H9 (cell line): ENCODE measurements around the gene GTF3C1. TPM values are rescaled to one million over a fixed set of nuclear protein-coding genes. Genes with fewer than 3 reads are reported as not detected.

Experiments used
- DNase-seq: peaks from one replicate; pipeline ENCODE4 v3.0.0-alpha.2; 2017
- H2AFZ ChIP-seq: one replicate; pipeline ENCODE4 v1.6.1; 2013; ENCODE audit warnings: mild to moderate bottlenecking, low read length, control low read depth, moderate library complexity
- H2AK5ac ChIP-seq: 2 replicates; pipeline ENCODE4 v1.6.1; 2013; ENCODE audit warnings: low read length, control low read depth, mixed read lengths; ENCODE audit not compliant: insufficient read length
- H2BK120ac ChIP-seq: one replicate; pipeline ENCODE4 v1.6.1; 2013; ENCODE audit warnings: low read depth, mild to moderate bottlenecking, low read length, control low read depth, inconsistent platforms; ENCODE audit not compliant: poor library complexity, severe bottlenecking
- H2BK12ac ChIP-seq: 2 replicates; pipeline ENCODE4 v1.6.1; 2013; ENCODE audit warnings: low read length, control low read depth, mixed read lengths, low read depth; ENCODE audit not compliant: insufficient read length
- H2BK15ac ChIP-seq: 2 replicates; pipeline ENCODE4 v1.6.1; 2013; ENCODE audit warnings: low read depth, low read length, control low read depth
- H2BK20ac ChIP-seq: one replicate; pipeline ENCODE4 v1.6.1; 2013; ENCODE audit warnings: low read depth, mild to moderate bottlenecking, low read length, control low read depth, inconsistent platforms; ENCODE audit not compliant: poor library complexity, severe bottlenecking
- H2BK5ac ChIP-seq: 2 replicates; pipeline ENCODE4 v1.6.1; 2013; ENCODE audit warnings: low read length, control low read depth, mixed read lengths; ENCODE audit not compliant: insufficient read length
- H3K14ac ChIP-seq: 2 replicates; pipeline ENCODE4 v1.6.1; 2013; ENCODE audit warnings: low read length, control low read depth; ENCODE audit not compliant: insufficient read depth
- H3K18ac ChIP-seq: 2 replicates; pipeline ENCODE4 v1.6.1; 2013; ENCODE audit warnings: low read depth, mild to moderate bottlenecking, mixed read lengths, low read length, control low read depth; ENCODE audit not compliant: insufficient read length
- H3K23ac ChIP-seq: 2 replicates; pipeline ENCODE4 v1.6.1; 2013; ENCODE audit warnings: low read length, control low read depth, mixed read lengths, low read depth; ENCODE audit not compliant: insufficient read length
- H3K23me2 ChIP-seq: 2 replicates; pipeline ENCODE4 v1.6.1; 2013; ENCODE audit warnings: low read depth, mild to moderate bottlenecking, mixed read lengths, low read length, control low read depth; ENCODE audit not compliant: insufficient read length, poor library complexity, severe bottlenecking
- H3K27ac ChIP-seq: 2 replicates; pipeline ENCODE4 v1.5.1; 2013; ENCODE audit warnings: low read length, control low read depth, mixed read lengths, low read depth; ENCODE audit not compliant: insufficient read length
- H3K27me3 ChIP-seq: 2 replicates; pipeline ENCODE4 v1.6.1; 2013; ENCODE audit warnings: low read length, control low read depth, inconsistent platforms; ENCODE audit not compliant: insufficient read depth
- H3K4ac ChIP-seq: 2 replicates; pipeline ENCODE4 v1.6.1; 2013; ENCODE audit warnings: low read depth, mild to moderate bottlenecking, control low read depth, inconsistent platforms, low read length, moderate library complexity
- H3K4me1 ChIP-seq: 2 replicates; pipeline ENCODE4 v1.6.1; 2013; ENCODE audit warnings: low read length, control low read depth, inconsistent platforms; ENCODE audit not compliant: insufficient read depth
- H3K4me2 ChIP-seq: 2 replicates; pipeline ENCODE4 v1.6.1; 2013; ENCODE audit warnings: low read length, control low read depth, mixed read lengths; ENCODE audit not compliant: insufficient read length, insufficient read depth
- H3K56ac ChIP-seq: 2 replicates; pipeline ENCODE4 v1.6.1; 2013; ENCODE audit warnings: low read depth, mild to moderate bottlenecking, mixed read lengths, low read length, control low read depth; ENCODE audit not compliant: insufficient read length
- H3K79me1 ChIP-seq: 2 replicates; pipeline ENCODE4 v1.6.1; 2013; ENCODE audit warnings: low read depth, mild to moderate bottlenecking, moderate library complexity, low read length, control low read depth, inconsistent platforms; ENCODE audit not compliant: insufficient read depth, poor library complexity, severe bottlenecking
- H3K79me2 ChIP-seq: 2 replicates; pipeline ENCODE4 v1.6.1; 2013; ENCODE audit warnings: low read length, control low read depth, inconsistent platforms; ENCODE audit not compliant: insufficient read depth
- H3K9ac ChIP-seq: 2 replicates; pipeline ENCODE4 v1.6.1; 2013; ENCODE audit warnings: low read length, control low read depth, mixed read lengths; ENCODE audit not compliant: insufficient read length; ENCODE audit errors: extremely low read depth
- H3K9me3 ChIP-seq: one replicate; pipeline ENCODE4 v1.6.1; 2013; ENCODE audit warnings: low read depth, low read length, inconsistent platforms; ENCODE audit not compliant: control insufficient read depth
- H3T11ph ChIP-seq: one replicate; pipeline ENCODE4 v1.6.1; 2013; ENCODE audit warnings: mild to moderate bottlenecking, low read length, control low read depth, inconsistent platforms
- H4K20me1 ChIP-seq: one replicate; pipeline ENCODE4 v1.6.1; 2013; ENCODE audit not compliant: control insufficient read depth, insufficient read length, insufficient read depth
- H4K5ac ChIP-seq: 2 replicates; pipeline ENCODE4 v1.6.1; 2013; ENCODE audit warnings: low read depth, mild to moderate bottlenecking, mixed read lengths, low read length, control low read depth; ENCODE audit not compliant: insufficient read length
- H4K8ac ChIP-seq: replicated peaks from 2 replicates; pipeline ENCODE4 v1.6.1; 2013; ENCODE audit warnings: low read length, control low read depth, mixed read lengths, low read depth; ENCODE audit not compliant: insufficient read length
- H4K91ac ChIP-seq: 2 replicates; pipeline ENCODE4 v1.6.1; 2013; ENCODE audit warnings: low read depth, mild to moderate bottlenecking, moderate library complexity, mixed read lengths, low read length, control low read depth; ENCODE audit not compliant: insufficient read length
- H3K27ac Mint-ChIP-seq, 3 experiments: 2 replicates in 2 of 3; 3 replicates in 1 of 3; pipeline ENCODE4 v1.8.0; 2020 to 2021; ENCODE audit warnings: mixed read lengths in 3 of 3, mild to moderate bottlenecking in 1 of 3, moderate library complexity in 1 of 3
- H3K27me3 Mint-ChIP-seq: 2 replicates; pipeline ENCODE4 v1.8.0; 2021; ENCODE audit warnings: low read depth, mild to moderate bottlenecking, moderate library complexity, mixed read lengths
- H3K36me3 Mint-ChIP-seq, 3 experiments: 2 replicates in 2 of 3; 3 replicates in 1 of 3; pipeline ENCODE4 v1.8.0; 2020 to 2021; ENCODE audit warnings: low read depth in 3 of 3, mixed read lengths in 3 of 3; ENCODE audit not compliant: insufficient read depth in 1 of 3
- H3K4me1 Mint-ChIP-seq, 2 experiments: 2 replicates each; pipeline ENCODE4 v1.8.0; 2020; ENCODE audit warnings: mixed read lengths in 2 of 2
- H3K4me3 Mint-ChIP-seq, 2 experiments: 2 replicates in 1 of 2; 3 replicates in 1 of 2; pipeline ENCODE4 v1.8.0; 2020 to 2021; ENCODE audit warnings: mild to moderate bottlenecking in 2 of 2, mixed read lengths in 2 of 2, moderate library complexity in 1 of 2
- H3K9me3 Mint-ChIP-seq, 2 experiments: 2 replicates in 1 of 2; 3 replicates in 1 of 2; pipeline ENCODE4 v1.8.0; 2020; ENCODE audit warnings: mild to moderate bottlenecking in 2 of 2, mixed read lengths in 2 of 2, moderate library complexity in 1 of 2
- CTCF ChIP-seq: fragments of 200-600 bp; sonication (generic); conservative IDR thresholded peaks from 3 replicates; pipeline ENCODE4 v1.8.0; 2021; ENCODE audit warnings: antibody characterized with exemption, mild to moderate bottlenecking
- WGBS: extraction: QIAGEN DNeasy Blood & Tissue Kit; methylation state at CpG from one replicate; pipeline ENCODE4 v1.1.7; 2013; ENCODE audit warnings: missing lambda C conversion rate, low lambda C conversion rate, mixed read lengths; ENCODE audit not compliant: insufficient read length; ENCODE audit errors: extremely low coverage; 5-methylcytosine and 5-hydroxymethylcytosine counted together
- total RNA-seq: library from RNA; stranded (reverse); gene quantifications from 2 replicates; pipeline ENCODE4 v1.2.1, GENCODE V29; 2021

GTF3C1 gene
- total RNA-seq, 1 experiment from 2014 or later: 113 TPM

DNA sequence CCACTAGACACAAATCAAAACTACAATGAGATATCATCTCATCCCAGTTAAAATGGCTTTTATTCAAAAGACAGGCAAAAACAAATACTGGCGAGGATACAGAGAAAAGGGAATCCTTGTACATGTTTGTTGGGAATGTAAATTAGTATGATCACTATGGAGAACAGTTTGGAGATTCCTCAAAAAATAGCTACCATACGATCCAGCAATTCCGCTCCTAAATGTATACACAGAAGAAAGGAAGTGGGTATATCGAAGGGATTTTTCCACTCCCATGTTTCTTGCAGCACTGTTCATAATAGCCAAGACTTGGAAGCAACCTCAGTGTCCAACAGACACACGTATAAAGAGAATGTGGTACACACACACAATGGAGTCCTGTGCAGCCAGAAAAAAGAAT is 35.5 kb upstream of the GTF3C1 start:
- WGBS: no CpG with 5 or more reads among the region's 5 CpGs
- Histone ChIP-seq H3K18ac (no peak overlapping the region), H4K8ac (no peak overlapping the region), H4K5ac (no peak overlapping the region), H2BK20ac (no peak overlapping the region), H3K79me2 (no peaks in the 10 kb centered on the region), H2BK5ac (no peak overlapping the region), H4K91ac (no peak overlapping the region), H2BK15ac (no peak overlapping the region), H3K4ac (no peak overlapping the region), H2AFZ (no peak overlapping the region), H3K23me2 (no peaks in the 10 kb centered on the region), H3K27me3 (no peaks in the 10 kb centered on the region), H3K14ac (no peak overlapping the region), H3T11ph (no peak overlapping the region), H3K79me1 (no peaks in the 10 kb centered on the region), H2BK12ac (no peak overlapping the region), H3K9ac (no peak overlapping the region), H3K9me3 (no peaks in the 10 kb centered on the region), H4K20me1 (no peaks in the 10 kb centered on the region), H3K27ac (no peak overlapping the region), H2BK120ac (no peak overlapping the region), H3K56ac (no peak overlapping the region), H3K4me2 (no peak overlapping the region), H3K23ac (no peak overlapping the region), H3K4me1 (no peaks in the 10 kb centered on the region), H2AK5ac (no peak overlapping the region)
- no peak overlapping the region for H3K27ac Mint-ChIP-seq
- no peaks in the 10 kb centered on the region for H3K27me3 Mint-ChIP-seq
- H3K36me3 Mint-ChIP-seq: peaks cover 4 to 10% (median 4%) of the 10 kb centered on the region in 3 experiments; a peak in 6 of 7 replicates
- DNase-seq: no peak
- H3K4me1 Mint-ChIP-seq: peaks cover 16% of the 10 kb centered on the region in 2 experiments
- TF ChIP-seq CTCF: no peak
- H3K9me3 Mint-ChIP-seq: peaks cover 3 to 7% of the 10 kb centered on the region in 2 experiments; a peak in 3 of 5 replicates
- no peak overlapping the region for H3K4me3 Mint-ChIP-seq
